Calu3 (cell line): ENCODE measurements around the gene LINGO4. TPM values are rescaled to one million over a fixed set of nuclear protein-coding genes. Genes with fewer than 3 reads are reported as not detected.

ENCODE experiments used
- BruUV-seq: library from RNA; stranded (reverse); fragments of 400-500 nt; replicated peaks from 2 replicates; lab custom pipeline; 2021; lab: Mats Ljungman, UMichigan
- CTCF ChIA-PET: fragments of 300-600 bp; sonication (Branson Sonifier 250); formaldehyde crosslinking; loops from one replicate; lab custom pipeline; 2022; ENCODE audit warnings: antibody characterized with exemption; lab: Charles Lee
- DNase-seq: peaks from one replicate; pipeline ENCODE4 v3.0.0; 2022
- H3K27ac Mint-ChIP-seq: one replicate; pipeline ENCODE4 v1.8.0; 2022; ENCODE audit warnings: mixed read lengths; ENCODE audit not compliant: unreplicated experiment
- H3K27me3 Mint-ChIP-seq: one replicate; pipeline ENCODE4 v1.8.0; 2022; ENCODE audit warnings: mixed read lengths; ENCODE audit not compliant: unreplicated experiment
- H3K36me3 Mint-ChIP-seq: one replicate; pipeline ENCODE4 v1.8.0; 2022; ENCODE audit warnings: mild to moderate bottlenecking, moderate library complexity, mixed read lengths; ENCODE audit not compliant: insufficient read depth, unreplicated experiment
- H3K4me1 Mint-ChIP-seq: one replicate; pipeline ENCODE4 v1.8.0; 2022; ENCODE audit warnings: mild to moderate bottlenecking, low read depth, mixed read lengths; ENCODE audit not compliant: unreplicated experiment
- H3K4me3 Mint-ChIP-seq: one replicate; pipeline ENCODE4 v1.8.0; 2022; ENCODE audit warnings: mild to moderate bottlenecking, low read depth, moderate library complexity, mixed read lengths; ENCODE audit not compliant: unreplicated experiment
- H3K9me3 Mint-ChIP-seq: one replicate; pipeline ENCODE4 v1.8.0; 2022; ENCODE audit warnings: low read depth, mixed read lengths; ENCODE audit not compliant: unreplicated experiment
- CTCF ChIP-seq: fragments of 200-600 bp; IDR thresholded peaks from one replicate; pipeline ENCODE4 v1.8.0; 2022; ENCODE audit warnings: antibody characterized with exemption; ENCODE audit not compliant: unreplicated experiment
- intact Hi-C: fragments of 100-400 bp; cut with micrococcal nuclease; formaldehyde crosslinking; loops from one replicate; pipeline ENCODE4 v1.10.0; 2022; ENCODE audit not compliant: unreplicated experiment
- total RNA-seq: library from RNA; stranded (reverse); gene quantifications from 2 replicates; pipeline ENCODE4 v1.2.3, GENCODE V29; 2022

Gene LINGO4
- total RNA-seq, 1 experiment from 2014 or later = not detected

- Mint-ChIP-seq H3K27me3 (no peaks in the 10 kb centered on the region), H3K9me3 (no peaks in the 10 kb centered on the region), H3K4me3 (no peak overlapping the region), H3K36me3 (peaks cover 18% of the 10 kb centered on the region), H3K4me1 (peaks cover 72% of the 10 kb centered on the region), H3K27ac (no peak overlapping the region)
- intact Hi-C loops = loop anchor here (10.0 kb wide), 1 partner anchor 639 kb away; the partner anchor contains the start of genes PIP5K1A and VPS72
- CTCF ChIA-PET = no interaction called here
- no peak for TF ChIP-seq CTCF
- no TSS peak for BruUV-seq
- DNase-seq = no peak
Measured at GRCh38 chr1:151834239-151834638, 29.0 kb upstream of the LINGO4 start.

GRCh38 chr1:151833172-151833900, 28.1 kb upstream of the LINGO4 start:
- CTCF ChIA-PET = interaction anchor here (1.1 kb wide), 1 partner anchor 140 kb away, joined by 3 read pairs; no protein-coding TSS in a partner anchor
- no peak for DNase-seq
- no TSS peak for BruUV-seq
- Mint-ChIP-seq H3K4me3 (no peak overlapping the region), H3K9me3 (no peaks in the 10 kb centered on the region), H3K27ac (no peak overlapping the region), H3K36me3 (peaks cover 18% of the 10 kb centered on the region), H3K4me1 (peaks cover 76% of the 10 kb centered on the region), H3K27me3 (no peaks in the 10 kb centered on the region)
- TF ChIP-seq CTCF = no peak
- intact Hi-C loops = loop anchor here (10.0 kb wide), 1 partner anchor 639 kb away; the partner anchor contains the start of genes PIP5K1A and VPS72

GRCh38 chr1:151832318-151832980, 27.2 kb upstream of the LINGO4 start:
- BruUV-seq = no TSS peak
- H3K4me1 Mint-ChIP-seq = peaks cover 71% of the 10 kb centered on the region
- CTCF ChIA-PET = interaction anchor here (0.6 to 1.1 kb wide), 2 partner anchors 38 to 139 kb away, joined by 3 to 5 read pairs; no protein-coding TSS in a partner anchor

More at GRCh38 chr1:151832318-151832980, 27.2 kb upstream of the LINGO4 start:
- TF ChIP-seq CTCF = no peak
- Mint-ChIP-seq H3K4me3 (no peak overlapping the region), H3K36me3 (peaks cover 12% of the 10 kb centered on the region), H3K9me3 (no peaks in the 10 kb centered on the region), H3K27ac (no peak overlapping the region), H3K27me3 (no peaks in the 10 kb centered on the region)
- DNase-seq = peak; percentile 60
- intact Hi-C loops = loop anchor here (10.0 kb wide), 1 partner anchor 638 kb away; the partner anchor contains the start of genes PIP5K1A and VPS72
